ENCODE data around the gene DEFB132.
A peak's percentile ranks its signal among the peaks of the same experiment; 100 is the strongest.

Gene DEFB132

DNA sequence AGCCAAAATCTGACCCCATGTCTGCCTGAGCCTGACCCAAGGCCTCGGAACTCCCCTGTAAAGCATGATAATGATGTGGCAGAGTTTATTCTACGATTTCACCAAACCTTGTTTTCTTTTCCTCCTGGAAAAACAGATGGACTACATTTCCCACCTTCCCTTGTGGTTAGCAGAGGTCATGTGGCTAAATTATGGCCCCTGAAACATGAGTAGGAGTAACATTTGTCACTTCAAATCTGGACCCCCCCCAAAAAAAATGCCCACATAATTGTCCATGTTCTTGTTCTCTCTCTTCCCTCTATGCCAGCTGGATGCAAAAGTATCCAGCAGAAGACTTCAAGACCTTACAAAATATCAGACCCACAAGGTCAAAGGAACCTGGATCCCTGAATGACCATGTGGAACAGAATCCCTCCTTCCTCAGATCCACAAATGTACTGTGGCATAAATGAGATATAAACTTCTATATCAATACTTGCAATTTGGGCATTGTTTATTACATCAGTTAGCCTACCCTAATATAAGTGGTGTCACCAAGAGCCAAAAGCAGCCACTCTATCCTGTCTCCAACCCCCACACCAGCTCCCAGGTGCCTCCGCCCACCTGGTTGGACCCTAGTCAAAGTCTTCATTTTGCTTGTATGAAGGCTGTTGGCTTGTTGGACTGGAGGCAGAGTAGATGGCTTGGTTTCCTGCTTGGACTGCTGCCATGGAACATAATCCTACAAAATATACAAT is 31.6 kb downstream of the DEFB132 start:
- no peak for DNase-seq (ENCODE audit: extremely low read depth, low read depth)
- TF ChIP-seq, protein P1, sequence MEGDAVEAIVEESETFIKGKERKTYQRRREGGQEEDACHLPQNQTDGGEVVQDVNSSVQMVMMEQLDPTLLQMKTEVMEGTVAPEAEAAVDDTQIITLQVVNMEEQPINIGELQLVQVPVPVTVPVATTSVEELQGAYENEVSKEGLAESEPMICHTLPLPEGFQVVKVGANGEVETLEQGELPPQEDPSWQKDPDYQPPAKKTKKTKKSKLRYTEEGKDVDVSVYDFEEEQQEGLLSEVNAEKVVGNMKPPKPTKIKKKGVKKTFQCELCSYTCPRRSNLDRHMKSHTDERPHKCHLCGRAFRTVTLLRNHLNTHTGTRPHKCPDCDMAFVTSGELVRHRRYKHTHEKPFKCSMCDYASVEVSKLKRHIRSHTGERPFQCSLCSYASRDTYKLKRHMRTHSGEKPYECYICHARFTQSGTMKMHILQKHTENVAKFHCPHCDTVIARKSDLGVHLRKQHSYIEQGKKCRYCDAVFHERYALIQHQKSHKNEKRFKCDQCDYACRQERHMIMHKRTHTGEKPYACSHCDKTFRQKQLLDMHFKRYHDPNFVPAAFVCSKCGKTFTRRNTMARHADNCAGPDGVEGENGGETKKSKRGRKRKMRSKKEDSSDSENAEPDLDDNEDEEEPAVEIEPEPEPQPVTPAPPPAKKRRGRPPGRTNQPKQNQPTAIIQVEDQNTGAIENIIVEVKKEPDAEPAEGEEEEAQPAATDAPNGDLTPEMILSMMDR (IDR thresholded peaks at IDR 0.05; ENCODE audit: low read depth, low read length), result no peak

DNA sequence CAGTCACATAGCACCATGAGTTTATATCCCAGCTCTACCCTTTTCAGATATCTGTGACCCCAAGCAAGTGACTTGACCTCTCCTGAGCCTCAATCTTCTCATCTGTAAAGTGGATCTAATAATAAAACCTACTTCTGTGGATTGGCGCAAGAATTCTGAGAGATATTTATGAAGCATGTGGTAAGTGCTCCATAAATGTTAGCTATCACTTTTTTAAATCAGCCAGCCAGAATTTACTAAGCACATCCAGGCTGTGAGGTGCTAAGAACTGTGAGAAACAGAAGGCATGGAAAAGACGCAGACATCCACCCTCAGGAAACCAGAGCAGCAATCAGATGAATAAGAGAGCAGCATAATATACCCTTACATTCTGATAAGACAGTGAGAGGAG is 32.2 kb downstream of the DEFB132 start:
- no peak for DNase-seq (ENCODE audit: extremely low read depth, low read depth)
- TF ChIP-seq, protein P1 (IDR thresholded peaks at IDR 0.05; ENCODE audit: low read depth, low read length), result no peak

DNA sequence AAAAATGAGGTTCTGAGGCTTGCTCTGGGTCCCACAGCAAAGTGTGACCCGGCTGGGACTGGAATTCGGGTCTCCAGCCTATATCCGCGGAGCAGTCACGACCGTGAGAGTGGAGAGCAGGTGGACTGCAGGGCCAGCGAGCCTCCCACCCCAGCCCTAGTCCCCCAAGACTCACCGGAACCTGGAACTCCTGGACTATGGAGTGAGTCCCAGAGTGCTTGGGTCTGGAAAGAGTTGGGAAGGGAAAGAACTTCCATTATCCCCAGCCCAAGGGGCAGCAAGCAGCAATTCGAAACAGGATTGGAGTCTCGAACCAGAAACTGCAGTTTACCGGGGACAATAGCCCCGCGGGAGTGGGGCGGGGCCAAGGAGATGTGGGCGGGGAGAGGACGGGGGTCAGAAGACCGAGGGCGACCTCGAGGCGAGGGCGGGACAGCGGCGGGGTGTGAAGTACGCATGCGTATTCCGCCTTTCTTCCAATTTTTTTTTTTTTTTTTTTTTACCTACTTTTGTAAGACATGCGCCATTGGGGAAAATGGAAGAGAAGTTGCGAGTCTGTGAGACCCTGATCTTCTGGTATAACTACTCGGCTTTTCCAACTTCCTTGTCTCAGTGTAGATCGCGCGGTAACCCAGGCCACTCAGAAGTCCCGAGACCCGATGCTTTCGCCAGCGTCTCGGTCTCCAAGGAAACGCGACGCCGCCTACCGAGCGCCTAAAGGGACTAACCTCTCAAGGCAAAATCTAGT is 32.7 kb downstream of the DEFB132 start, which contains the start of gene C20orf96:
TSS of gene C20orf96 (minus strand) at position 667 of the 748 bp plus-strand sequence. CDS start at position 527, 140 bp downstream.
- DNase-seq (ENCODE audit: extremely low read depth, low read depth), result peak; percentile 80
- TF ChIP-seq, protein P1 (IDR thresholded peaks at IDR 0.05; ENCODE audit: low read depth, low read length), result peak; percentile 48

DNA sequence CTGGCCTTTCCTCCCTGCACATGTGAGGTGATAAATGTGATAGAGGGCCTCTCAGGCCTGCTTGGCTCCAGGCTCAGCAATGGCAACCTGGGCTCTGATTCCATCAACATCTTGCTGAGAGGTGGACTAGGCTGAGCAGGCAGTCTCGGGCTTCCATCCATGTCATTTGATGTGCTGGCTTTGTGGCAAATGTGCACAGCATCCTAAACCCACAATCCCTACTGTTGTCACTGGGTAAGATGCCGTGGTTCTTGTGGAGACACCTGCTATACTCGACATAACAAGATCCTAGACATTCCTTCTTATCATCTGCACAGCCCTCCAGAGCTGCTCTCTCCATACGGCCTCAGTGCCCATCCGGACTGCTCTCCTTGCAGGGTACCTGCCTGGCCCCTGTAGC is 37.1 kb downstream of the DEFB132 start:
- TF ChIP-seq, protein P1 (IDR thresholded peaks at IDR 0.05; ENCODE audit: low read depth, low read length), result no peak
- DNase-seq (ENCODE audit: extremely low read depth, low read depth), result no peak

DNA sequence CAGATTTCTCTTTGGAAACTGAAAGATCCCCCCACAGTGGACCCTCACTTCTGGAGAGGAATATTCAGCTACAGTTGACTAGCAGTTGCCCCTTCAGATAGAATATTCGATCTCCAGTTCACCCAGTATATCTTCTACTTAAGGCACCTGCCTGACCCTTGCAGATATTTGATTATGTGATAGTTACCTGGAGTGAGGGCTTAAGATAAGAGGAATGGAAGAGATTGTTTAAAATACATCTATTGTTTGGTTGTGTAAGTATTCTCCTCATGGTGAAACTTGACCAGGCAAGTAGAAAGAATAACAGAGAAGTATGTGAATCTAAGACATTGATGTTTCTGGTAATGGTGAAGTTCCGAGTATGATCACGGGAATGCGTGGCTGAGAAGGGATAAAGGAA is 38.3 kb downstream of the DEFB132 start:
- DNase-seq (ENCODE audit: extremely low read depth, low read depth), result no peak
- TF ChIP-seq, protein P1 (IDR thresholded peaks at IDR 0.05; ENCODE audit: low read depth, low read length), result no peak

- DNase-seq (ENCODE audit: extremely low read depth, low read depth), result peak; percentile 91
- TF ChIP-seq, protein P1 (IDR thresholded peaks at IDR 0.05; ENCODE audit: low read depth, low read length), result peak; percentile 11
Measured at GRCh38 chr20:297098-297924, 39.8 kb downstream of the DEFB132 start, which contains the start of gene ZCCHC3. Gene ZCCHC3 (plus strand): TSS chr20:297570. CDS start chr20:297587, 17 bp downstream.

Measured in AG09319 (cell line).